GM12864 (cell line): ENCODE results near the gene PTPRG.
A peak's percentile ranks its signal among the peaks of the same experiment; 100 is the strongest.
"Not testable (repeated sequence)": the region's sequence is repeated elsewhere in the genome, so short reads cannot be mapped to it uniquely, and the experiment has no call there.

ENCODE experiments used
- DNase-seq: peaks from one replicate; pipeline ENCODE4 v3.0.0-alpha.2; 2011; ENCODE audit warnings: low read depth
- H3K4me3 ChIP-seq: 2 replicates; pipeline ENCODE4 v1.5.1; 2011; ENCODE audit warnings: mild to moderate bottlenecking, low read depth, low read length, control low read depth
- TF ChIP-seq, protein P1 (sequence below): IDR thresholded peaks from 2 replicates; pipeline ENCODE4 v1.5.1; 2011; ENCODE audit warnings: low read depth, mild to moderate bottlenecking, moderate library complexity, low read length, control low read depth, inconsistent platforms; ENCODE audit errors: missing control alignments

The PTPRG gene

DNA sequence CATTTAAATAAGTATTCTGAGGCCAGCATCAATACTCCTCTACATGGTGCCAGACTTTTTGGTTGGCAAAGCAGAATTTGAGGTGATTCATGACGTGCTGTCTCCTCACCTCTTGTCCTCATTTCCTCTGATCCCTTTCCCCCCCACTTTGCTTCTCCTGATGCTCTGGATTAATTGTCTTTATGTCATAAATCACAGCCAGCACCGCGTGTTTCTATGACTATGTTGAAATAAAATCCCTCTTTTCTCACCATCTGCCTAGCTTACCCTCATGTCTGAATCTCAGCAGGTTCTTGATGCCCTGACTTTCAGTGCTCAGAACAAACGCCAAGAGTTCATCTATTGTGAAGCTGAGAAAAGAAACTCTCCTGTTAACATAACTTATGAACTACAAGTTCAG, 19.7 kb upstream of the PTPRG start:
- H3K4me3 ChIP-seq = no peak overlapping the region
- DNase-seq = no peak
- TF ChIP-seq, protein P1, sequence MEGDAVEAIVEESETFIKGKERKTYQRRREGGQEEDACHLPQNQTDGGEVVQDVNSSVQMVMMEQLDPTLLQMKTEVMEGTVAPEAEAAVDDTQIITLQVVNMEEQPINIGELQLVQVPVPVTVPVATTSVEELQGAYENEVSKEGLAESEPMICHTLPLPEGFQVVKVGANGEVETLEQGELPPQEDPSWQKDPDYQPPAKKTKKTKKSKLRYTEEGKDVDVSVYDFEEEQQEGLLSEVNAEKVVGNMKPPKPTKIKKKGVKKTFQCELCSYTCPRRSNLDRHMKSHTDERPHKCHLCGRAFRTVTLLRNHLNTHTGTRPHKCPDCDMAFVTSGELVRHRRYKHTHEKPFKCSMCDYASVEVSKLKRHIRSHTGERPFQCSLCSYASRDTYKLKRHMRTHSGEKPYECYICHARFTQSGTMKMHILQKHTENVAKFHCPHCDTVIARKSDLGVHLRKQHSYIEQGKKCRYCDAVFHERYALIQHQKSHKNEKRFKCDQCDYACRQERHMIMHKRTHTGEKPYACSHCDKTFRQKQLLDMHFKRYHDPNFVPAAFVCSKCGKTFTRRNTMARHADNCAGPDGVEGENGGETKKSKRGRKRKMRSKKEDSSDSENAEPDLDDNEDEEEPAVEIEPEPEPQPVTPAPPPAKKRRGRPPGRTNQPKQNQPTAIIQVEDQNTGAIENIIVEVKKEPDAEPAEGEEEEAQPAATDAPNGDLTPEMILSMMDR = no peak

DNA sequence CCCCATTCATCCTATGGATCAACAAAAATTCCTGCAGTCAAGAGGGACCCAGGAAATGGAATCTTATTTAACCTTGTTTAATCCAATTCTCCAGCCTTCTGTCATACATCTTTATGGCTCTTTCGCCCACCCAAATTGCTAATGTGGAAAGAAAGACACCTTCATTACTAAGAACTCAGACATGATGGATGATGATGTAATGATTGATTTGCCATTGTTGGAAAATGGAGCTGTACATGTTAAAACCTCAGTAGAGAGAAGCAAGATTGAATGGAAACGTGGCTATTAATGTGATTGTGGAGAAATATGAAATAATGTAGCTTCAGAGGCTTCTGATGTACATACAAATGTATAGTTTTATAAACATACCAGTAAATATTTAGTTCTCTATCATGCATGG, 15.7 kb upstream of the PTPRG start:
- H3K4me3 ChIP-seq = no peak overlapping the region
- TF ChIP-seq, protein P1 = no peak
- no peak for DNase-seq

DNA sequence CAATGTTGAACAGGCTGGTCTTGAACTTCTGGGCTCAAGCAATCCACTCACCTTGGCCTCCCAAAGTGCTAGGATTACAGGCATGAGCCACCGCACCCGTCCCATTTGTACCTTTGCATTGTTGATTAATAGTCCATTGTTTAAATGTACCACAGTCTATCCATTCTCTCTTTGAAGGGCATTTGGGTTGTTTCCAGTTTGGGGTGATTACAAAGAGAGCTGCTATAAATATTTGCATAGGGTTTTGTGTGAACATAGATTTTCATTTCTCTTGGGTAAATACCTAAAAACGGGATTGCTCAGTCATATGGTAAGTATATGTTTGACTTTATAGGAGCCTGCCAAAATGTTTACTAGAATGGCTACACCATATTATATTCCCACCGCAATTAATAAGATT, 13.7 kb upstream of the PTPRG start:
- DNase-seq = no peak
- H3K4me3 ChIP-seq = no peak overlapping the region
- TF ChIP-seq, protein P1 = no peak

DNA sequence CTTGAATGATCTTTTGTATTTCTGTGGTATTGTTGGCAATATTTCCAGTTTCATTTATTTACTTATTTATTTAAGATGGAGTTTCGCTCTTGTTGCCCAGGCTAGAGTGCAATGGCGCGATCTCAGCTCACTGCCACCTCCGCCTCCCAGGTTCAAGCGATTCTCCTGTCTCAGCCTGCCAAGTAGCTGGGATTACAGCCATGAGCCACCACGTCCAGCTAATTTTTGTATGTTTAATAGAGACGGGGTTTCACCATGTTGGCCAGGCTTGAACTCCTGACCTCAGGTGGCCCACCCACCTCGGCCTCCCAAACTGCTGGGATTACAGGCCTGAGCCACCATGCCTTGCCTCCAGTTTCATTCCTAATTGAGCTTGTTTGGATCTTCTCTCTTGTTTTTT, 8.7 kb upstream of the PTPRG start:
- H3K4me3 ChIP-seq, DNase-seq: not testable (repeated sequence)

DNA sequence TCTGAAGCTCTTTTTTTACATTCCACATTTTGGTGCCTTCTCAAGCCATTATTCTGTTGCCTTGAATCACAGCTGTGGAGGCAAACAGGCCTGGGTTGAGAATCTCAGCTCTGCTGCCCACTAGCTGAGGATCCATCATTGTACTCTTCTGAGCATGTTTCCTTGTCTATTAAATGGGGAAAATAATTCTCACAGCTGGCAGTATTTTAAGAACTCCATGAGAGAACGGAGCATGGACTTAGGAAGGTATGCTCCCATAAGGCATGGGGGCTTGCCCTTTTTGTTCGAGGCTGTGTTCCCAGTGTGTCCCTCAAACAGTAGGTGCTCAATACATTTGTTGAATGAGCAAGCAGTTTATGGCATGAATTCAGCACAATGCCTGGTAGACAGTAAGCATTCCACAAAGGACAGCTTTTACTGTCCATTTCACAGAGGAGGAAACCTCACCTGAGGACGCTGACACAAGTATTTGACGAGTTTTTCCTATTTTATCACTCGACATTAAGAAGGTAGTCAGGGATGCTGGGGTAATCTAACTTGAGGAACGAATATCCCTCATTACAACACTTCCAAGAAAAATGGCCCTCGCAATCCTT, 2.1 kb upstream of the PTPRG start:
- no peak overlapping the region for H3K4me3 ChIP-seq
- TF ChIP-seq, protein P1 = no peak
- no peak for DNase-seq

DNA sequence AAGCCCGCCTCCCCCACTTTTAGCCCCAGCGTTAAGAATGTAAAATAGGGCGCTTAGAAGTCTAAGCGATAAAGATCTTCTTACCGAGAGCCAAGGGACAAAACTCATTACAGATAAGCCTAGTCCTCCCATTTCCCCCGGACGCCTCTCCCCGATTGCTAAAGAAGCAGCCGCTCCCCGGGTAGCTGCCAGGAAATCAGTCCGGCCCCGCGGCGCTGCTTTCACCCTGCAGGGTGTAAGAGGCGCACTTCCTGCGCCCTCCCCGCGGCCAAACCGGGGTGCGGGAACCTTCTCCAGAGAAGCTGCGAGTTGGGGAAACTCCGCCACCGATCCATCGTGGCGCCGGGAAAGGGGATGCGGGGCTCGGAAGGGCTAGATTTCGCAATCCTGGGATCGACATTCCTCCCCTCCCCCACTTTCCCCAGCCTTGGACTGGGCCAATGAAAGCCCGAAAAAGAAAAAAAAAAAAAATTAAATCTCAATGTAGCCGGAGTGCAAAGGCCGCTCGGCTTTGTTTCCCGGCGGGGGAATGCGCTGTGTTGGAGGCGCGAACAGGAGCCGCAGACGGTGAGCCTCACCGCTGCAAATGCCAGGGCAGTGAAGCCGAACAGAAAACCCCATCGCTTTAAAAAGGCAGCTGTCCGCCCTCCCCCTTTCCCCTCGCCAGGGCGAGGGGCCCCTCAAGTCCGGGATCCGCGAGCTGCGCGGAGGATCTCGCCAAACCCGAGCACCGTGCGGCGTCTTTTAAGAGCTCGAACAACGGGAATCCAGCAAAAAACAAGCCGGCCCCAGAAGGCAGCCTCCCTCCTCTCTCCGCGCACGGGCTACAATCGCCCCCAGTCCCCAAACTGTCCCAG, 626 bp upstream of the PTPRG start:
- no peak for DNase-seq
- TF ChIP-seq, protein P1 = peak; percentile 5
- peak overlapping the region; percentile 56 for H3K4me3 ChIP-seq

- peak overlapping the region; percentile 56 for H3K4me3 ChIP-seq
- TF ChIP-seq, protein P1 = no peak
- DNase-seq = no peak
These were observed 810 bp downstream of the PTPRG start for GRCh38 chr3:61562042-61562720.
